ENCODE results near the gene RAPGEF6.
"Not testable (repeated sequence)": the region's sequence is repeated elsewhere in the genome, so short reads cannot be mapped to it uniquely, and the experiment has no call there.

RAPGEF6 gene

DNA sequence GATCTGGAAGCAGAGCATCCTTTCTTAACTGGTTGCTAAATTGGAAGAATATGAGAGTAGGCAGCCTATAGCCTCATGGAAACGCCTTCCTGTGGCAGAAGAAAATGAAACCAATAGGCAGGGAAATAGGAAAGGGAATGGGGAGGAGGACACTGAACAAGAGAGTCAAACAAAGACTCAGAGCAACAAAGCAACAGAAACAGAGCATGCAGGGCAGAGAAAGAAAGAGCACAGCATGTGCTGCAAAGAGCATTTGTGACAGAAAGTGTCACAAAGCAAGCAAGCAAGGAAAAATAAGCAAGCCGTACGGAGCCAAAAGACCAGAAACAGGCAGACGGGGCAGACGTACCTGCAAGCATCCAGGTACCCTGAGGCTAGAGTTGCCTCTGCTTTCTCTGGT, 123.1 kb downstream of the RAPGEF6 start:
- DNase-seq, result no peak

GRCh38 chr5:131509801-131510200, 125.2 kb downstream of the RAPGEF6 start:
- DNase-seq, result no peak

- DNase-seq, result no peak
These were observed 129.7 kb downstream of the RAPGEF6 start for GRCh38 chr5:131505237-131505908.

GRCh38 chr5:131496400-131496713, 138.7 kb downstream of the RAPGEF6 start:
- peak in 1 of 51 donors; percentile 3 for DNase-seq

GRCh38 chr5:131495536-131496399, 139.3 kb downstream of the RAPGEF6 start:
- DNase-seq, result no peak

- no peak for DNase-seq
These were observed 143.3 kb downstream of the RAPGEF6 start for GRCh38 chr5:131491749-131492148.

- DNase-seq, result no peak
These were observed 146.6 kb downstream of the RAPGEF6 start for GRCh38 chr5:131488463-131488862.

- DNase-seq, result not testable (repeated sequence)
These were observed 147.7 kb downstream of the RAPGEF6 start for GRCh38 chr5:131487371-131487770.

DNA sequence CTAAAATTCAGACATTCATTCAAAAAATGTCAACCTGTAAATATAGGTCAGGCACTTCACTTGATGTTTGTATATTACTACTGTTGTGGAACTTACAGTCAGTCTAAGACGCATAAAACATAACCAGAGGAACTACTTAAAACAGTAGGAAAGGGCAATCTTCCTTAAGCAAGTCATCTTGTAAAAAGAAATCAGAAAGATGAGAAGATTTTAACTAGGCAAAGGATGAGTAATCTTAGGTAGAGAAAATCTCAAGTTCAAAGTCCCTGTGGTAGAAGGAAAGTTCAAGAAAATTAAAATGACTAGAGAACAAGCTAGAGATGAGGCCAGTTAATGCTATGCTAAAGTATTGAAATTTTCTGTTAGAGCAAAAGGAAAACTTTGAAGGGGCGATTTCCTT, 152.4 kb downstream of the RAPGEF6 start:
- DNase-seq, result no peak

GRCh38 chr5:131481569-131481968, 153.5 kb downstream of the RAPGEF6 start:
- DNase-seq, result no peak

DNA sequence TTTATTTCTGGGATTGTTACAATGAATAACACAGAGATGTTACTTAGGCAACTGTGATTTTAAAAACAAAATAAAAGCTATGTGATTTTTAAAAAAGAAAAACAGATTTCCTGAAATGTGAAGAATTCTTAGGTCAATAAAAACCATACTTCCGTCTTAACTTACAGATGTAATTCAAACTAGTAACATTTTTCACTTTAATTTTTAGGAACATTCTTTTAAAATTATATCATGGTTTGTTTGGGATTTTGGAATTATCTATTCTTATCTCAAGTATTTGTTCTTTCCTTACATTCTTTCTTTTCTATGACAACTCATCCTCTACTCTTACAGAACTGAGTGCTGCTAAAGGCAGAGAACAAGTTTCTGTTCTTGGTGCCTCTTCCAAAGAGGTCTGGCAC, 159.5 kb downstream of the RAPGEF6 start:
- no peak for DNase-seq

GRCh38 chr5:131473731-131474130, 161.3 kb downstream of the RAPGEF6 start:
- DNase-seq, result no peak

GRCh38 chr5:131466171-131466766, 168.8 kb downstream of the RAPGEF6 start:
- DNase-seq, result no peak

DNA sequence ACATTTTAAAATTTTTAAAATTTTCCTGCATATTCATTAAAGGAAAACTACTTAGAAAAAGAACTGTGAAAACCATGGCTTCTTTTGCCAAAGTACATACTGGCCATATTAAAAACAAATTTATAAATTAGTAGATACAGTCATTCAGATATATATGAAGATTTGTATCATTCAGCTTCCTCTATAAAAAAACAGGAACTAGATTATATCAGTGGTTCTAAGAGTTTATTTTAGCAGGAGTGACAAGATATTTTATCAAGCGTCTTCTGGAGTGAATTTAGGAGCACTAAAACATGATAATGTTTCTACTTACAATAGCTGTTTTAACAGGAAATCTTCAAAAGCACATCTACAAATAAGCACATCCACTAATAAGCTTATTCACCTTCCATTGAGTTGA, 171.4 kb downstream of the RAPGEF6 start:
- no peak for DNase-seq

GRCh38 chr5:131462454-131462853, 172.6 kb downstream of the RAPGEF6 start:
- DNase-seq, result no peak

GRCh38 chr5:131461742-131462141, 173.3 kb downstream of the RAPGEF6 start:
- DNase-seq, result no peak

DNA sequence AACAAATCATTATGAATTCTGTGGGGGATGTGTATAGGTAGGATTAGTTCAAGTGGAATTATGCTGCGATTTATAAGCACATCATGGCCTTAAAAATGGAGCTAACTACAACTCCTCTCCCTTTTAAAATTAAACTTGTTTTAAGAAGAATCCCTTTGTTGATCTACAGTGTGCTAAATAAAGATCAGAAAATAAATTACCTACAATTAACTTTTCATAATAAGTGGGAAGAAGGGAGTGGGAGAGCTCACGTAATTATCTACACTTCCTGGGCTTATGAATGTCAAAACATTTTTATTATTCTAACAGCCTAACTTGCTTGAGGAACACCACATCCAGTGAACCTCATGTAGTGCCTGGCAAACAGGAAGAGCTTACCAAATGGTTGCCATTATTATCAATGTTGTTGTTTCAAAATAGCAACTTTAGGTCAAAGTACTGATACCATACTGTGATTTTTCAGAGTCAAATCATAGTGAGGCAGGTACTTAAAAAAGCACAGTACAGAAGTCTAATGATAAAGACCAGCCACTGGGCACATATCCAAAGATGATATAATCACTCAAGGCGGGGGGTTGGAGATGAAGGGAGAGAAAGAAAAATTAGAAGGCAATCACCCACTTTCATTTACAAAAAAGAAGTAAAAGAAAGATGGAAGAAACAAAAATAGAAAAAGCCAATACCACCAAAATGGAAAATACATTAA, 174.0 kb downstream of the RAPGEF6 start:
- DNase-seq, result peak in 1 of 51 donors; percentile 32

DNA sequence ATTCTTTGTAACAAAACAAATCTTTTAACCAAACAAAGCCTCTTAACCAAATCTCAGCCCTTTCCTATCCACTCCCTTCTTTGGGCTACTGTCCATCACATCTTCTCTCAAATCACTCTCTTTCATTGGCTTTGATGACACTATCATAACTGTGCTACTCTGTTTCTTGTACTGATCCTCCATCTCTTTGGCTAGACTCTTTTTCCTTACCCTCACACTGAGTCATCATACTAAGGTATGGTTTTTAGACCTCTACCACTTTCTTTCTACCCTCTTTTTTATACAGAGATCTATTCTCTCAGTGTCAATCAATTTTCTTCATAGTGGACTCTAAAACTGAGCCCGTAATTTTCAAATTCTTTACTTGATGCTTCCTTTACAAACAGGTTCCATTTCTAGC, 174.9 kb downstream of the RAPGEF6 start:
- no peak for DNase-seq

- DNase-seq, result no peak
These were observed 175.8 kb downstream of the RAPGEF6 start for GRCh38 chr5:131459216-131459615.

DNA sequence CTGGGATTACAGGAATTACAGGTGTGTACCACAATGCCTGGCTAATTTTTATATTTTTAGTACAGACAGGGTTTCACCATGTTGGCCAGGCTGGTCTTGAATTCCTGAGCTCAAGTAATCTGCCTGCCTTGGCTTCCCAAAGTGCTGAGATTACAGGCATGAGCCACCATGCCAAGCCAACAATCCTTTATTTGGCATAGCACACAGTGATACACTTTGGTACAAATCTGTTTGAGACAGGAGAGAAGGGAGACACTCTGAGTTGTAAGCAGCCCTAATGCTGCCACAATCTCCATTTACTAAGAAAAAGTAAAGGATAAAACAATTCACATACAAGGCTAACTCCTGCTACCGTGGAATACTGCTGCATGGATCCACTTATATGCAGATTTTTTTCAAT, 177.8 kb downstream of the RAPGEF6 start:
- DNase-seq, result no peak

DNA sequence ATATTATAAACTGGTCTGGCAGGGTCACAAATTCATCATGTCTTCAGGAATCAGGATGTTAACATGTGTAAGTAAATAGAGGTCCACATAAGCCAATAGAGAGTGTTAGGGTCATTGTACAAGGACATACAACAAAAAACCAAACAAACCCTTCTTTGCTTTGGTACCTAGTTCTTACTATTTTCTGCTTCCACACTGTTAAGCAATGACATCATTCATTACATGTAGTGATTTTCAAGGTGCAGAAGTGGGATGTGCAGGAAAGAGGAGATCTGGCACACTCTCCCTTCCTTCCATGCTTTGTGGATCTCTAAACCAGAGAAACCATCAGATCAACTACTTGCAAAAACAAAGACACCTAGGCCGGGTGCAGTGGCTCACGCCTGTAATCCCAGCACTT, 184.1 kb downstream of the RAPGEF6 start:
- no peak for DNase-seq

GRCh38 chr5:131441184-131441583, 193.8 kb downstream of the RAPGEF6 start:
- DNase-seq, result no peak
